ENCODE data around the gene PPEF1. TPM values are rescaled to one million over a fixed set of nuclear protein-coding genes. Genes with fewer than 3 reads are reported as not detected.

The PPEF1 gene
- total RNA-seq, 4 donors from 2014 or later: not detected

DNA sequence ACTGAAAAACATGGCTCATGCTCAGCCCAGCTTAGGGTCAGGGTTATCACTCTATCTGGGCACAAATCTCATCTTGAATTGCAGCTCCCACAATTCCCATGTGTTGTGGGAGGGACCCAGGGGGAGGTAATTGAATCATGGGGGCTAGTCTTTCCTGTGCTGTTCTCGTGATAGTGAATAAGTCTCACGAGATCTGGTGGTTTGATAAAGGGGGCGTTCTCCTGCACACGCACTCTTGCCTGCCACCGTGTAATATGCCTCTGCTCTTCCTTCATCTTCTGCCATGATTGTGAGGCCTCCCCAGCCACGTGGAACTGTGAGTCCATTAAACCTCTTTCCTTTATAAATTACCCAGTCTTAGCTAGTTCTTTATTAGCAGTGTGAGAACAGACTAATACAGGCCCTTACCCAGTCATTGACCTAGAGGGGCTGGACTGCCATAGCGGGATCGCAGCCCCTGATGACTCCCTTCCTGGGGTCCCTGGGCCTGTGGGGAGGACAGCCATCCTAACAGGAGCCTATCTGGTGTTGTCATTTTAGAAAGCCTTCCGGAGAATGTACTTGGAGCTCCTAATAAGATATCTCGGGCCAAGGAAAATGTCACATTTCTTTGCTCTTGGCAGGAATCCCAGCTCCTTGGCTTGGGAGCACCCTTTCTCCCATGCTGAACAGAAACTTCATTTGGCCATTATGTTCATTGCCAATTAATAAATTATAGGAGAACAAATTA, 163.9 kb downstream of the PPEF1 start:
- no peaks in the 10 kb centered on the region for H3K9me3 ChIP-seq
- no peak for DNase-seq
- H3K36me3 ChIP-seq: no peaks in the 10 kb centered on the region
- intact Hi-C loops (cut with DNase I; ENCODE audit: low total_unique reads) (no loop called here), in situ Hi-C loops (cut with MboI; ENCODE audit: low pct_ligation_motif_present in 1 of 4, low pct_unique_long_range_greater_than_20kb in 1 of 4, low sequenced_read_pairs in 3 of 4) (no loop called here)
- H3K27ac ChIP-seq: no peak overlapping the region
- H3K4me1 ChIP-seq: peaks cover 0 to 9% (median 0%) of the 10 kb centered on the region in 4 donors
- no peaks in the 10 kb centered on the region for H3K27me3 ChIP-seq
- H3K4me3 ChIP-seq: no peak overlapping the region
- TF ChIP-seq POLR2A (IDR thresholded peaks at IDR 0.05) (no peak), EP300 (IDR thresholded peaks at IDR 0.05; ENCODE audit: low read depth) (no peak), POLR2AphosphoS5 (IDR thresholded peaks at IDR 0.05) (no peak)
- TF ChIP-seq, protein P1, sequence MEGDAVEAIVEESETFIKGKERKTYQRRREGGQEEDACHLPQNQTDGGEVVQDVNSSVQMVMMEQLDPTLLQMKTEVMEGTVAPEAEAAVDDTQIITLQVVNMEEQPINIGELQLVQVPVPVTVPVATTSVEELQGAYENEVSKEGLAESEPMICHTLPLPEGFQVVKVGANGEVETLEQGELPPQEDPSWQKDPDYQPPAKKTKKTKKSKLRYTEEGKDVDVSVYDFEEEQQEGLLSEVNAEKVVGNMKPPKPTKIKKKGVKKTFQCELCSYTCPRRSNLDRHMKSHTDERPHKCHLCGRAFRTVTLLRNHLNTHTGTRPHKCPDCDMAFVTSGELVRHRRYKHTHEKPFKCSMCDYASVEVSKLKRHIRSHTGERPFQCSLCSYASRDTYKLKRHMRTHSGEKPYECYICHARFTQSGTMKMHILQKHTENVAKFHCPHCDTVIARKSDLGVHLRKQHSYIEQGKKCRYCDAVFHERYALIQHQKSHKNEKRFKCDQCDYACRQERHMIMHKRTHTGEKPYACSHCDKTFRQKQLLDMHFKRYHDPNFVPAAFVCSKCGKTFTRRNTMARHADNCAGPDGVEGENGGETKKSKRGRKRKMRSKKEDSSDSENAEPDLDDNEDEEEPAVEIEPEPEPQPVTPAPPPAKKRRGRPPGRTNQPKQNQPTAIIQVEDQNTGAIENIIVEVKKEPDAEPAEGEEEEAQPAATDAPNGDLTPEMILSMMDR (IDR thresholded peaks at IDR 0.05): no peak
- 83% methylated on average over 10 of the region's 10 CpGs; no CpG with 5 or more reads in 1 of the 2 donors for WGBS, 2 donors (ENCODE audit: low coverage in 1 of 2)

- TF ChIP-seq, protein P1 (IDR thresholded peaks at IDR 0.05): no peak
- TF ChIP-seq EP300 (IDR thresholded peaks at IDR 0.05; ENCODE audit: low read depth): no peak
- TF ChIP-seq POLR2AphosphoS5 (IDR thresholded peaks at IDR 0.05): no peak
- no peak for TF ChIP-seq POLR2A (IDR thresholded peaks at IDR 0.05)
- Histone ChIP-seq H3K9me3 (no peaks in the 10 kb centered on the region), H3K27ac (no peak overlapping the region), H3K4me3 (no peak overlapping the region), H3K27me3 (no peaks in the 10 kb centered on the region), H3K36me3 (no peaks in the 10 kb centered on the region), H3K4me1 (peaks cover 0 to 9% (median 0%) of the 10 kb centered on the region in 4 donors)
- intact Hi-C loops (cut with DNase I; ENCODE audit: low total_unique reads) (no loop called here), in situ Hi-C loops (cut with MboI; ENCODE audit: low pct_ligation_motif_present in 1 of 4, low pct_unique_long_range_greater_than_20kb in 1 of 4, low sequenced_read_pairs in 3 of 4) (no loop called here)
- WGBS, 2 donors (ENCODE audit: low coverage in 1 of 2): 71% methylated on average over 12 of the region's 12 CpGs; no CpG with 5 or more reads in 1 of the 2 donors
- no peak for DNase-seq
Measured at GRCh38 chrX:18871970-18872369, 164.5 kb downstream of the PPEF1 start.

DNA sequence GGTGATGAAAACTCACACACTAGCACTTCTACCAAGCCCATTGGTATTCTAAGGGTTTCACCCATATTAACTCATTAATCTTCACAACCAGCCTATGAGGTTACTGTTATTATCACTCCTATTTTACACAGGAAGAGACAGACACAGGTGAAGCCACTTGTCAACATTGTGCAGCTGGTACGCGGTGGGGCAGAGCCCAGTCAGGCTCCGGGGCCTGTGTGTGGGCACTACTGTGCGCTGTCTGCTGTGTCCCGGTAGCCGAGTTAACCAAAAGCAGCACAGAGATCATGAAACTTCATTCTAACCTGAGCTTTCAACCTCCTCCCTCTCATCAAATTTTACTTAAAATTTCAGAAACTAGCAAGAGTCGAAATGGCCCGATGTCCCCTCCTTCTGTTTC, 165.2 kb downstream of the PPEF1 start:
- H3K27ac ChIP-seq: peak overlapping the region; percentile 22 to 65 (median 49)
- H3K36me3 ChIP-seq: no peaks in the 10 kb centered on the region
- TF ChIP-seq, protein P1 (IDR thresholded peaks at IDR 0.05): no peak
- TF ChIP-seq POLR2A (IDR thresholded peaks at IDR 0.05) (no peak), EP300 (IDR thresholded peaks at IDR 0.05; ENCODE audit: low read depth) (no peak), POLR2AphosphoS5 (IDR thresholded peaks at IDR 0.05) (no peak)
- H3K27me3 ChIP-seq: no peaks in the 10 kb centered on the region
- WGBS, 2 donors (ENCODE audit: low coverage in 1 of 2): 97% methylated on average over 8 of the region's 8 CpGs; no CpG with 5 or more reads in 1 of the 2 donors
- H3K9me3 ChIP-seq: no peaks in the 10 kb centered on the region
- peaks cover 0 to 11% (median 1%) of the 10 kb centered on the region in 4 donors for H3K4me1 ChIP-seq
- in situ Hi-C loops (cut with MboI; ENCODE audit: low pct_ligation_motif_present in 1 of 4, low pct_unique_long_range_greater_than_20kb in 1 of 4, low sequenced_read_pairs in 3 of 4): no loop called here
- no peak overlapping the region for H3K4me3 ChIP-seq
- DNase-seq: no peak
- intact Hi-C loops (cut with DNase I; ENCODE audit: low total_unique reads): no loop called here

DNA sequence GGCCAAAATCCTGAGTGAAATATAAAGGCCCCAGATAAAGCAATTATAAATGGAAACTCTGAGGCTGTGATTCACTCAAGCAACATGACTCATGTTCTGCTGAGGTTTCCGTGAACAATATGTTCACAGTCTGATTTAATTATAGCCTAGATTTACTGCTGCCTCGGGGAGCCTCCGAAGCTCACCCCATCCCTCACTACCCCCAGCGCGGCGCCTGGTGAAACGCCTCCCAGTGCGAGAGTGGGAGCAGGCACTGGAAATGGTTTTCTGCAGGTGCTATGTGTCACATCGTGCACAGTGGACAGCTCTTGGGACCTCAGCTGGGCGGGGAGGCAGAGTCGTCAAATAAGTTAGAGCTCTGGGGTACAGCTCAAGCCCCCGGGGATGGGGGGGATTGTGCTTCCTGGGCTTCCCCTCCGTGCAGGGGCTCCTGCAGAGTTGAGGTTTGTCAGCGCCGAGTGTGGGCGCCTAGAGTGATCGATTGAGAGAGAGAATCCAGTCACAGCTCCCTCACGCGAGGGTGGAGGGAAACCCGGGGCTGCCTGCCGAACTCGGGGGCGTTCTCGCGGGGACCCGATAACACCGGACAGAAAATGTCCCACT, 165.8 kb downstream of the PPEF1 start:
- peak overlapping the region in 3 of 4 donors; percentile 22 to 65 (median 35) for H3K27ac ChIP-seq
- H3K27me3 ChIP-seq: no peaks in the 10 kb centered on the region
- no peak overlapping the region for H3K4me3 ChIP-seq
- no peak for DNase-seq
- no peaks in the 10 kb centered on the region for H3K9me3 ChIP-seq
- in situ Hi-C loops (cut with MboI; ENCODE audit: low pct_ligation_motif_present in 1 of 4, low pct_unique_long_range_greater_than_20kb in 1 of 4, low sequenced_read_pairs in 3 of 4) (no loop called here), intact Hi-C loops (cut with DNase I; ENCODE audit: low total_unique reads) (no loop called here)
- 81% methylated on average over 27 of the region's 27 CpGs; no CpG with 5 or more reads in 1 of the 2 donors for WGBS, 2 donors (ENCODE audit: low coverage in 1 of 2)
- TF ChIP-seq POLR2AphosphoS5 (IDR thresholded peaks at IDR 0.05) (peak; percentile 34 to 60 (median 35)), EP300 (IDR thresholded peaks at IDR 0.05; ENCODE audit: low read depth) (peak; percentile 32), POLR2A (IDR thresholded peaks at IDR 0.05) (no peak)
- peaks cover 0 to 11% (median 1%) of the 10 kb centered on the region in 4 donors for H3K4me1 ChIP-seq
- no peaks in the 10 kb centered on the region for H3K36me3 ChIP-seq
